SH-SY5Y (cell line): Measurements from ENCODE around the gene CRADD.

Source experiments
- GATA2 ChIP-seq: IDR thresholded peaks from 2 replicates; pipeline ENCODE4 v1.6.1; 2011; ENCODE audit warnings: mild to moderate bottlenecking, low read depth, low read length
- GATA3 ChIP-seq: IDR thresholded peaks from 2 replicates; pipeline ENCODE4 v1.6.1; 2011; ENCODE audit warnings: low read depth, mild to moderate bottlenecking, low read length, moderate library complexity

- TF ChIP-seq GATA2: no peak
- TF ChIP-seq GATA3: no peak
These were observed 9.5 kb upstream of the CRADD start for GRCh38 chr12:93667672-93668071.
